Endothelial cell of umbilical vein (primary cell): ENCODE results near the gene VAV2. TPM values are rescaled to one million over a fixed set of nuclear protein-coding genes. Genes with fewer than 3 reads are reported as not detected.

Experiments used
- BruUV-seq: library from RNA; stranded (reverse); fragments of 400-500 nt; replicated peaks from 2 replicates; lab custom pipeline; 2021; lab: Mats Ljungman, UMichigan
- CTCF ChIA-PET: fragments of 300-600, 350-600 bp; sonication (Branson Sonifier 250); formaldehyde crosslinking; loops from one replicate; lab custom pipeline; 2021; ENCODE audit warnings: antibody characterized with exemption, inconsistent platforms; lab: Charles Lee
- POLR2A ChIA-PET: fragments of 300-600, 350-600 bp; sonication (Branson Sonifier 250); formaldehyde crosslinking; loops from one replicate; lab custom pipeline; 2021; ENCODE audit warnings: antibody characterized with exemption, inconsistent platforms; lab: Charles Lee
- DNase-seq: peaks from one replicate; pipeline ENCODE4 v3.0.0-alpha.2; 2011; ENCODE audit warnings: low read depth, low spot score
- FAIRE-seq: peaks from 2 replicates; lab custom pipeline; 2011; peaks lifted over from hg19 to GRCh38; lab: Jason Lieb, UNC
- H2AFZ ChIP-seq: 2 replicates; pipeline ENCODE4 v1.6.0; 2012; ENCODE audit warnings: low read depth, low read length, control low read depth, inconsistent platforms
- H3K27ac ChIP-seq: 2 replicates; pipeline ENCODE4 v1.5.1; 2011; ENCODE audit warnings: low read depth, mild to moderate bottlenecking, control low read depth, low read length, moderate library complexity; ENCODE audit not compliant: insufficient read depth
- H3K27me3 ChIP-seq, 2 experiments: 2 replicates each; pipeline versions ENCODE4 v1.6.0 to v1.6.1; 2011; ENCODE audit warnings: low read length in 2 of 2, mixed read lengths in 1 of 2; ENCODE audit not compliant: control insufficient read depth in 2 of 2, insufficient read depth in 2 of 2
- H3K36me3 ChIP-seq, 2 experiments: 2 replicates in 1 of 2; 3 replicates in 1 of 2; pipeline ENCODE4 v1.5.1; 2011; ENCODE audit warnings: low read length in 2 of 2, mild to moderate bottlenecking in 1 of 2, moderate library complexity in 1 of 2; ENCODE audit not compliant: control insufficient read depth in 2 of 2, insufficient read depth in 2 of 2; ENCODE audit errors: extremely low read depth in 1 of 2
- H3K4me1 ChIP-seq: 3 replicates; pipeline ENCODE4 v1.5.1; 2011; ENCODE audit warnings: mild to moderate bottlenecking, low read length; ENCODE audit not compliant: control insufficient read depth, insufficient read depth; ENCODE audit errors: extremely low read depth
- H3K4me2 ChIP-seq: 2 replicates; pipeline ENCODE4 v1.6.1; 2011; ENCODE audit warnings: low read length, control low read depth, mixed read lengths; ENCODE audit not compliant: insufficient read depth
- H3K4me3 ChIP-seq, 3 experiments: fragments of 200-600 bp in 1 of 3; sonication (generic), shearing (Covaris generic) in 1 of 3; replicated peaks in 1 of 3; 2 replicates each; pipeline ENCODE4 v1.5.1; 2011 to 2016; ENCODE audit warnings: control low read depth in 3 of 3, low read length in 3 of 3, mild to moderate bottlenecking in 2 of 3, inconsistent platforms in 1 of 3, low read depth in 1 of 3, moderate library complexity in 1 of 3; ENCODE audit not compliant: insufficient read depth in 1 of 3
- H3K79me2 ChIP-seq: 2 replicates; pipeline ENCODE4 v1.6.0; 2012; ENCODE audit warnings: low read length, inconsistent platforms; ENCODE audit not compliant: control insufficient read depth, insufficient read depth
- H3K9ac ChIP-seq: replicated peaks from 2 replicates; pipeline ENCODE3; 2011; ENCODE audit warnings: low read length, control low read depth; ENCODE audit not compliant: insufficient read depth; ENCODE audit errors: extremely low read depth
- H3K9me1 ChIP-seq: replicated peaks from 3 replicates; pipeline ENCODE4 v1.6.0; 2011; ENCODE audit warnings: mild to moderate bottlenecking, low read length; ENCODE audit not compliant: control insufficient read depth, insufficient read depth; ENCODE audit errors: extremely low read depth
- H3K9me3 ChIP-seq: replicated peaks from 2 replicates; pipeline ENCODE4 v1.5.1; 2012; ENCODE audit warnings: low read length, inconsistent platforms; ENCODE audit not compliant: control insufficient read depth, insufficient read depth
- H4K20me1 ChIP-seq: replicated peaks from 2 replicates; pipeline ENCODE3; 2011; ENCODE audit warnings: mild to moderate bottlenecking, low read length; ENCODE audit not compliant: control insufficient read depth, insufficient read depth; ENCODE audit errors: extremely low read depth
- EZH2 ChIP-seq: IDR thresholded peaks from 2 replicates; pipeline ENCODE4 v1.6.1; 2012; ENCODE audit warnings: borderline replicate concordance, low read depth, mild to moderate bottlenecking, moderate library complexity, low read length, inconsistent platforms; ENCODE audit not compliant: severe bottlenecking
- FOS ChIP-seq: IDR thresholded peaks from 2 replicates; pipeline ENCODE4 v1.6.1; 2011; ENCODE audit warnings: mild to moderate bottlenecking, low read length, moderate library complexity, borderline replicate concordance; ENCODE audit not compliant: insufficient read depth
- GATA2 ChIP-seq: IDR thresholded peaks from 2 replicates; pipeline ENCODE4 v1.7.0; 2011; ENCODE audit warnings: low read depth, mild to moderate bottlenecking, moderate library complexity, mixed read lengths, low read length; ENCODE audit not compliant: insufficient read length, insufficient read depth
- JUN ChIP-seq: IDR thresholded peaks from 2 replicates; pipeline ENCODE4 v1.6.1; 2011; ENCODE audit warnings: borderline replicate concordance, low read depth; ENCODE audit not compliant: insufficient read length, insufficient read depth
- MYC ChIP-seq: IDR thresholded peaks from one replicate; pipeline ENCODE4 v1.6.1; 2011; ENCODE audit warnings: mild to moderate bottlenecking, low read depth, low read length
- POLR2A ChIP-seq: IDR thresholded peaks from 2 replicates; pipeline ENCODE4 v1.6.1; 2012; ENCODE audit warnings: low read depth, mild to moderate bottlenecking, control low read depth, low read length
- POLR2AphosphoS5 ChIP-seq: IDR thresholded peaks from 2 replicates; pipeline ENCODE4 v1.6.1; 2012; ENCODE audit warnings: low read depth, mild to moderate bottlenecking, control low read depth, low read length, moderate library complexity; ENCODE audit not compliant: insufficient read depth
- dilution Hi-C: fragments of 300-500 bp; cut with MboI; formaldehyde crosslinking; loops from one replicate; pipeline ENCODE4 v1.15.0; 2019; ENCODE audit warnings: low sequenced_read_pairs; ENCODE audit not compliant: extremely low pct_ligation_motif_present
- intact Hi-C: fragments of 100-400 bp; cut with micrococcal nuclease; formaldehyde crosslinking; loops from one replicate; pipeline ENCODE4 v1.10.0; 2022
- polyA plus RNA-seq, 4 experiments: library from polyadenylated mRNA; depleted of rRNA in 3 of 4; stranded (reverse) in 3 of 4; unstranded in 1 of 4; fragments of >200 nt; gene quantifications; 2 replicates each; pipeline versions ENCODE4 v1.2.1 to v1.2.3, GENCODE V29; 2011 to 2012; ENCODE audit warnings: missing spikeins in 1 of 4
- total RNA-seq: library from RNA; stranded (reverse); gene quantifications from 2 replicates; pipeline ENCODE4 v1.2.3, GENCODE V29; 2021
- TF ChIP-seq, protein P1 (sequence below), 2 donors: IDR thresholded peaks; 1 replicate in 1 of 2; 2 replicates in 1 of 2; pipeline ENCODE4 v1.5.1; 2011; ENCODE audit warnings: low read length in 2 of 2, mild to moderate bottlenecking in 2 of 2, moderate library complexity in 2 of 2, control low read depth in 1 of 2, inconsistent platforms in 1 of 2, low read depth in 1 of 2; ENCODE audit not compliant: insufficient read depth in 1 of 2; ENCODE audit errors: extremely low read depth in 1 of 2
- TF ChIP-seq, protein P2 (sequence below): IDR thresholded peaks from 2 replicates; pipeline ENCODE4 v1.6.1; 2011; ENCODE audit not compliant: insufficient read depth, insufficient read length

Gene VAV2
- total and polyA plus RNA-seq, 2 donors (not counting 3 experiments of a cell fraction or from before 2014, with no cell fraction given): 10.6 to 30.6 TPM

DNA sequence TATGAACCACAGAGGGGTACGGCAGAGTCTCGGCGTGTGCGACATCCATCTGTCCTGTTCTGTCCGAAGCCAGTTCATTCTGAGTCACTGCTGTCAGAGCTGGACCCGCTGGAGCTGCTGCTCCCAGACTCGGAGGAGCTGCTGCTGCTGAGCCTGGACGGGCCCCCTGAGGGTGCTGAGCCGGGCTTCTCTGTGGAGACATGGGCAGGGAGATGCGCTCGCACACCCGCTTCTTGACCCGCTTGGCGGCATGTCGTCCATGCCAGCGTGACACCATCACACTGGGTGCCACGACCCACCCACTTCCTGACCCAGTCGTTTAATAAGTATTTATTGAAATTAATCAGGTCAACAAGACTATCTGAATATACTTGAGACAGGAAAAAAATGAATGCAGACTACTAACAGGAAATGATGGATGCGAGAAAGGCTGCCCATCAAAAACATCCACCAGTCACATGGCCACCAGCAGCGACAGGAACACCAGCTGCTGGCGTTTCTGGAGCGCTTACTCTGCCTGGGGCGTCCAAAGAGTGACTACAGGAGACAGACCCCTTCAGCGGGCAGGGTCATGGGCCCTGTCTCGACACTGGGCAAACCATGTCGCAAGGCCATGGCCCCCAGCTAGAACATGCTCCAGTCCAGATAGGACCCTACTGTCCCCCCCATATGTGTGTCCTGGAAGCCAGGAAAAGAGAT is 41.5 kb upstream of the VAV2 start:
- dilution Hi-C loops: no loop called here
- no peak overlapping the region for H3K4me3 ChIP-seq
- FAIRE-seq (no peak), DNase-seq (no peak)
- no peak overlapping the region for H2AFZ ChIP-seq
- intact Hi-C loops: no loop called here
- H3K4me1 ChIP-seq: no peaks in the 10 kb centered on the region
- H4K20me1 ChIP-seq: no peaks in the 10 kb centered on the region
- no TSS peak for BruUV-seq
- no peak overlapping the region for H3K27ac ChIP-seq
- peaks cover 13 to 37% of the 10 kb centered on the region in 2 experiments for H3K36me3 ChIP-seq
- no peaks in the 10 kb centered on the region for H3K9me1 ChIP-seq
- TF ChIP-seq MYC (no peak), FOS (no peak), GATA2 (no peak), POLR2AphosphoS5 (no peak), EZH2 (no peak), JUN (no peak), POLR2A (no peak)
- TF ChIP-seq, protein P1, sequence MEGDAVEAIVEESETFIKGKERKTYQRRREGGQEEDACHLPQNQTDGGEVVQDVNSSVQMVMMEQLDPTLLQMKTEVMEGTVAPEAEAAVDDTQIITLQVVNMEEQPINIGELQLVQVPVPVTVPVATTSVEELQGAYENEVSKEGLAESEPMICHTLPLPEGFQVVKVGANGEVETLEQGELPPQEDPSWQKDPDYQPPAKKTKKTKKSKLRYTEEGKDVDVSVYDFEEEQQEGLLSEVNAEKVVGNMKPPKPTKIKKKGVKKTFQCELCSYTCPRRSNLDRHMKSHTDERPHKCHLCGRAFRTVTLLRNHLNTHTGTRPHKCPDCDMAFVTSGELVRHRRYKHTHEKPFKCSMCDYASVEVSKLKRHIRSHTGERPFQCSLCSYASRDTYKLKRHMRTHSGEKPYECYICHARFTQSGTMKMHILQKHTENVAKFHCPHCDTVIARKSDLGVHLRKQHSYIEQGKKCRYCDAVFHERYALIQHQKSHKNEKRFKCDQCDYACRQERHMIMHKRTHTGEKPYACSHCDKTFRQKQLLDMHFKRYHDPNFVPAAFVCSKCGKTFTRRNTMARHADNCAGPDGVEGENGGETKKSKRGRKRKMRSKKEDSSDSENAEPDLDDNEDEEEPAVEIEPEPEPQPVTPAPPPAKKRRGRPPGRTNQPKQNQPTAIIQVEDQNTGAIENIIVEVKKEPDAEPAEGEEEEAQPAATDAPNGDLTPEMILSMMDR (IDR thresholded peaks at IDR 0.05; ENCODE audit: extremely low read depth in 1 of 2, insufficient read depth in 1 of 2, low read depth in 1 of 2, low read length in 2 of 2): no peak
- TF ChIP-seq, protein P2, sequence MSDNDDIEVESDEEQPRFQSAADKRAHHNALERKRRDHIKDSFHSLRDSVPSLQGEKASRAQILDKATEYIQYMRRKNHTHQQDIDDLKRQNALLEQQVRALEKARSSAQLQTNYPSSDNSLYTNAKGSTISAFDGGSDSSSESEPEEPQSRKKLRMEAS: no peak
- CTCF ChIA-PET: no interaction called here
- H3K79me2 ChIP-seq: no peaks in the 10 kb centered on the region
- no peak overlapping the region for H3K9ac ChIP-seq
- no peaks in the 10 kb centered on the region for H3K27me3 ChIP-seq
- POLR2A ChIA-PET: no interaction called here
- no peak overlapping the region for H3K4me2 ChIP-seq
- no peaks in the 10 kb centered on the region for H3K9me3 ChIP-seq
